Neutrophil (primary cell): ENCODE data around the gene ATRN.

Experiments used
- H3K27ac ChIP-seq: fragments of 200-600 bp; sonication (generic); 2 replicates; pipeline ENCODE4 v1.5.1; 2016; ENCODE audit warnings: mild to moderate bottlenecking, moderate library complexity
- H3K27me3 ChIP-seq: fragments of 200-600 bp; sonication (generic); 2 replicates; pipeline ENCODE4 v1.6.0; 2016; ENCODE audit warnings: mild to moderate bottlenecking
- H3K36me3 ChIP-seq: fragments of 200-600 bp; sonication (generic); 2 replicates; pipeline ENCODE4 v1.5.1; 2017
- H3K4me1 ChIP-seq, 2 experiments: fragments of 200-600 bp in 1 of 2; sonication (generic) in 1 of 2; 1 replicate in 1 of 2; 2 replicates in 1 of 2; pipeline versions ENCODE4 v1.5.1 to v1.6.1; 2013 to 2016; ENCODE audit warnings: low read depth in 1 of 2, low read length in 1 of 2, mild to moderate bottlenecking in 1 of 2, moderate library complexity in 1 of 2; ENCODE audit not compliant: control insufficient read depth in 1 of 2, insufficient read depth in 1 of 2
- H3K4me3 ChIP-seq, 2 experiments: fragments of 200-600 bp in 1 of 2; sonication (generic) in 1 of 2; 1 replicate in 1 of 2; 2 replicates in 1 of 2; pipeline ENCODE4 v1.5.1; 2013 to 2016; ENCODE audit warnings: low read depth in 1 of 2, low read length in 1 of 2, mild to moderate bottlenecking in 1 of 2, moderate library complexity in 1 of 2
- H3K9me3 ChIP-seq: fragments of 200-600 bp; sonication (generic); 2 replicates; pipeline ENCODE4 v1.5.1; 2016
- CTCF ChIP-seq: fragments of 200-600 bp; sonication (generic); IDR thresholded peaks from 2 replicates; pipeline ENCODE4 v1.5.1; 2016; ENCODE audit warnings: antibody characterized with exemption

ATRN gene

GRCh38 chr20:3681931-3682781, 211.3 kb downstream of the ATRN start, which contains the start of gene ADAM33:
Gene ADAM33, minus strand, starts transcription at chr20:3682010. Its CDS starts 6 bp downstream, at chr20:3682004.
- peak within 1 kb of the TSS in 1 of 2 experiments; percentile 7 for H3K4me3 ChIP-seq
- no peak within 1 kb of the TSS for H3K27ac ChIP-seq
- TF ChIP-seq CTCF, result no peak
- H3K9me3 ChIP-seq, result no peaks in the 10 kb centered on the region
- no peaks in the 10 kb centered on the region for H3K36me3 ChIP-seq
- peaks cover 0 to 4% of the 10 kb centered on the region in 2 experiments for H3K4me1 ChIP-seq
- peaks cover 96% of the 10 kb centered on the region for H3K27me3 ChIP-seq

GRCh38 chr20:3685341-3685740, 214.5 kb downstream of the ATRN start:
- TF ChIP-seq CTCF, result no peak
- Histone ChIP-seq H3K27ac (no peak overlapping the region), H3K27me3 (peaks cover 77% of the 10 kb centered on the region)

GRCh38 chr20:3686421-3686820, 215.6 kb downstream of the ATRN start:
- TF ChIP-seq CTCF, result no peak
- Histone ChIP-seq H3K27ac (no peak overlapping the region), H3K27me3 (peaks cover 66% of the 10 kb centered on the region), H3K9me3 (no peaks in the 10 kb centered on the region), H3K36me3 (no peaks in the 10 kb centered on the region), H3K4me1 (peaks cover 0 to 4% of the 10 kb centered on the region in 2 experiments), H3K4me3 (no peak overlapping the region)

More at GRCh38 chr20:3685341-3685740, 214.5 kb downstream of the ATRN start:
- Histone ChIP-seq H3K4me1 (peaks cover 0 to 4% of the 10 kb centered on the region in 2 experiments), H3K9me3 (no peaks in the 10 kb centered on the region), H3K36me3 (no peaks in the 10 kb centered on the region), H3K4me3 (no peak overlapping the region)

- no peaks in the 10 kb centered on the region for H3K36me3 ChIP-seq
- H3K27ac ChIP-seq, result no peak overlapping the region
- peaks cover 0 to 3% of the 10 kb centered on the region in 2 experiments for H3K4me1 ChIP-seq
- TF ChIP-seq CTCF, result no peak
- peaks cover 62% of the 10 kb centered on the region for H3K27me3 ChIP-seq
- no peak overlapping the region for H3K4me3 ChIP-seq
- H3K9me3 ChIP-seq, result no peaks in the 10 kb centered on the region
These were observed 216.1 kb downstream of the ATRN start for GRCh38 chr20:3686867-3687321.

- H3K4me1 ChIP-seq, result no peaks in the 10 kb centered on the region
- no peak overlapping the region for H3K4me3 ChIP-seq
- no peak for TF ChIP-seq CTCF
- no peak overlapping the region for H3K27ac ChIP-seq
- H3K9me3 ChIP-seq, result no peaks in the 10 kb centered on the region
- peaks cover 54% of the 10 kb centered on the region for H3K27me3 ChIP-seq
- H3K36me3 ChIP-seq, result no peaks in the 10 kb centered on the region
These were observed 216.8 kb downstream of the ATRN start for GRCh38 chr20:3687655-3688054.
